HG02885 (cell line): ENCODE results near the gene ADORA1.

Experiments
- ATAC-seq: cut with Tn5 transposase; IDR thresholded peaks from one replicate; pipeline ENCODE4 v1.9.1; 2021; ENCODE audit warnings: mild to moderate bottlenecking; ENCODE audit not compliant: unreplicated experiment, poor library complexity

The ADORA1 gene

DNA sequence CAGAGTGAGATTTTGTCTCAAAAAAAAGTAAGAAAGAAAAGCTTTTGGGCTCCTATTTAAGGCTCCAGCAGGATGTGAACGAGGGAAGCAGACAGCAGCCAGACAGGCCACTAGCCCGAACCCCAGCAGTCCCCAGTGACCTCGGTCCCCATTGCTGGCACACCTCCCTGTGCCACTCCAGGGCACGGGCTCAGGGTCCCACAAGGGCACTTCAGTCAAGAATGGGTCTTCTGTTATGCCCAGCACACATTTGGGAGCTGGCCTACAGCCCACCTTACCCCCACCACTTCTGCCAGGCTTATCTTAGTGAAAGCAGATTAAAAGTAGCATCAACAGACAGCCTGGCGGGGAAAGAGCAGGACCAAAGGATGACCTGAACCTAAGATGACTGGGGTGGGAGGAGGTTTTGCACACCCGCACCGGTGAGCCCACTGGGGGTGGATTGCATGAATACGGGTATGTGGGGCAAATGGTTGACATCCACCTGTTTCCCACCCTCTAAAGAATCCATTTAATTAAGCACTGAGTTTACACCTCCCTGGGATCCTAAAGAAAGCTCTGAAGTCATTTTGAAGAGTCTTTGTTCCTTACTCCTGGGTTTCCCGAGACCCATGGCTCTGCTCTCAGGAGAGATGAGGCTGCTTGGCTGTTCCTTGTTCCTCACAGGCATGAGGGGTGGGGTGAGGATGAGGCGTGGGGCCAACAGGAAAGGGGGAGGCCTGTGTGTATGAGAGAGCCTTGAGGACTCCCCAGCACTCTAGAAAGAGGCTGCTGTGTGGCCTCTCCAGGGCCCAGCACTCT, 54.3 kb downstream of the ADORA1 start:
- no peak for ATAC-seq

DNA sequence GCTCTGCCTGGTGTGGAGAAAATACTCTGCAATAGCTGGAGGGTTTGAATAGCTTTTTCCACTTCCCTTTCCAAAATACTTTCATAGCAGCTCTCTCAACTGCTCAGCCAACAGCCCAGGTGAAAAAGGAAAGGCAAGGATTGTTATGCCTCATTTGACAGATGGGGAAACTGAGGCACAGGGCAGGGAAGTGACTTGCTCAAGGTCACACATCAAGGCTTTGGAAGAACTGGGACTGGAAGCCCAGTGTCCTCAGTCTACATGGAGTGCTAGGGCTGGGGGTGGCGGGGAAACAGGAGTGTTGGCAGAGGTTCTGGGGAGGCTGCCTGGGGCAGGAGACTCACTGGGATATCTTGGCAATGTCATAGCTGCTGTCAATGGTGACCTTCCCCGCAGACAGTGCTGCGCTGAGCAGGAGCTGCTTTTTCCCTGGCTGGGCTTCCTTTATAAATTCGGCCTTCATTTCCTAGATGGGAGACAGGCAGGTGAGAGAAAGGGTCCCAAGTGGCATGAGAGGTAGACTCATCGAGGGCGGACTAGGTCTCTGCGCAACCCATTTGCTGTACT, 54.9 kb downstream of the ADORA1 start:
- ATAC-seq = no peak

DNA sequence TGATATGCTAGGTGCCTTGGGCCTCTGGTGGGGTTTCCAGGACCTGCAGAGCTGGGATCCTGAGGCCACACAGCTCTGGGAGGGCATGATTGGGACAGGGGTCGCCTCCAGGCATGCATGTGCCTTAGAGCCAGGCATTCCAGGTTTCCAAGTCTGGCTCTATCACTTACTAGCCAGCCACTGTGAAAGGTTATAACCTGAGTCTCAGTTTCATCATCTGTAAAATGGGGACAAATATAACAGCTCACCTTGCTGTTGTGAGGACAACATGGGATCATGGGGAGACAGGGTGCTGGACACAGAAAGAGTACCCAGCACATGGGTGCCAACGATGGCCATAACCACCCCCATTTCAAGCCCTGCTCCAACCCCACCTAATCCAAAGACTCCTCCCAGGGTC, 56.3 kb downstream of the ADORA1 start:
- no peak for ATAC-seq

DNA sequence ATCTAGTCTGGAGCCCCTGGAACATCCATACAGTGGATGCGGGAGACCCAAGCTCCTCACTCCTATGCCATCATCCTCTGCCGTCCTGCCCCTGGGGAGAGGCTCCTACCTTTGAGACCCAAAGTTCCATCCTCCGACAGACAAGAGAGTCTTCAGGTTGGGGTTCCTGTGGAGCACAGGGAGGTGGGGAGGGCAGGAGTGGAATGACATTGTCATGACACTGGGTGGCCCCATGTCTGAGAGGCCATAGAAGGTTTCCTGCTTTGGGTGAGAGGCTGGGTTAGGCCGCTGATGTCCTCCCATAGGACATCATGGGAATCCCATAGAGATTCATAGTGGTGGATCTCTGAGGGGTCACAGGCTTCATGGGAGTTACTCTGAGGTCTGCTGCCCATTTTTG, 56.9 kb downstream of the ADORA1 start:
- no peak for ATAC-seq

DNA sequence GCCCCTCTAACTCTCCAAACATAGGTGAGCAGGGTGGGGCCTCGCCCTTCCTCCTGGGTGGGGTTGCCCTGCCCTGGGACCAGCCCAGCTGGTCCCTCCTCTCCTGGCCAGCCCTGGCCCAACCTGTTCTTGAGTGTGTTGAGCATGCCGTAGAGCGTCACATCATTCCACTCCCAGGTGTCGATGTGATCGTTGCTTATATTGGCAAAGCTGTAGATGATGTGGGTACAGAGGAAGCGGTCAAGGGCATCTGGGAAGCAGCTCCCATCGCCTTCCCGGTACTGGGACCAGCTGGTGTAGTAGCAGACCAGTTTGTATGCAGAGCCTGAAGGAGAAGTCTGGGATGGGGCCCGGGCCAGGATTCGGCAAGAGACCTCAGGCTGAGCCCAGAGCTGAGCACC, 57.5 kb downstream of the ADORA1 start:
- ATAC-seq = no peak

DNA sequence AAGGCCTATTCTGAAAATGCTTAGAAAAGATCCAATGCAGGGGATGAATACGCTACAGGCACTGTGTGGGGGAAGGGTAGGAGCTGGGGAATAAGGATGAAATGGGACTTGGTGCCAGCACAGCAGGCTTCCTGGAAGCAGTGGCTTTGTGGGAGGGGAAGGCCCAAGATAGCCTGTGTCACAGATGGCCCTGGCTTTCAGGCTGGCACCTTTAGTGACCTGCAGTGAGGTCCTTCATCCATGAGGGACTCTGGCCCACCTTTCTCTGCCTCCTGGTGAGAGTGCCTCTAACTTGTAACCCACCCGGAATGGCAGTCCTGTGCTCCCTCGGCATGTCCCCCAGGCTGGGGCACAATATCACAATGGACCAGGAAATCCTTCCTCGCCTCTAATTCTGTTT, 58.1 kb downstream of the ADORA1 start:
- no peak for ATAC-seq

DNA sequence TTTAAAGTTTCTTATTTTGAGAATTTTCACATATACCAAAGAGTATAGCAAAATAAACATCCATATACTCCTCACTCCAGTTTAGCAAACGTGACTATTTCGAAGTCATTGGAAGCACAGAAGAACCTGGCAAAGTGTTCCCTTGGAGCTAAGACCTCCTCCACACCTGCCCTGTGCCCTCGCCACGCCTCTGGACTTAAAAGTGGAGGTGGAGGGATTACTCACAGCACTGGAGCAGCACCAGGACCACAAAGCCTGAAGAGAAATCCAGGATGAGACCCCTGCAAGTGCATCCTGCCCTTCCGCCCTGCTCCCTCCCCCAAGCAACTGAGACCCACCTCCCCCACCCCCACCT, 58.5 kb downstream of the ADORA1 start:
- ATAC-seq = no peak

DNA sequence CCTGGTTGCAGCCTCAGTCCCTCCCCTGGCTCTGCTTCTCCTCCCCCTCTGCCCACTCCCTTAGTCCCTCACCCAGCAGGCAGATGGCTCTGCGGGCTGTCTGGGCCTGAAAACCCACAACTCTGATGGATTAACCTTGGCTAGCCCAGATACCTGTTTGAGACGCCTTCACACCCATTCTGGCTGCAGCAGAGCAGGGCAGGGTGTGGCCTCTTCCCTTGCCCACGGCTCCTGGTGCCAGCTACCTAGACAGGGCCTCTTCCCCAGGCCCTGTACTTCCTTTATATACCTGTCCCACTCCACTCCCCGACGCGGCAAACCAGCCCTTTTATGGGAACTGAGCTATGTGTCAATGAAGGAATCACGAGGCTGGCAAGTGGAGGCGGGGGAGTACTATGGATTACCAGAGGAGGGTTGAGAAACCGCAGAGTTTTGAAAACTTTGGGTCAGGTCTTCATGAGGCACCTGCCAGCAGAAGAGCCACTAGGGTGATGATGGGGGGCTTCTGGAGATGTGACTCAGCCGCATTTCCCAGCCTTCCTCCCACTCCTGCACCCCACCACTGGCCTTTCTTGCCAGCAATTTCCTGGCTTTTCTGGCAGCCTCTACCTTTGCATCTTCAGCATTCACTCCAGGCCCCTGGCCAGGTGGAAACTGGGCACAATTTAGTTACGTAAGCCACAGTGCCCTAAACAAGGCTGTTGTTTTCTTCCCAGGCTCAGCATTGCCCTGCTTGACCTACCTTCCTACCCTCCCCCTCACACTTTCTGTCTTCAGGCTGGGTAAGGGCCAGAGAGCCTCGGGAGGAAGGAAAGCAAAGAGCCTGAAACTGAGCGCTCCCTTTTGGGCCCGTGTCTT, 59.1 kb downstream of the ADORA1 start, which contains the start of gene CHI3L1:
Gene CHI3L1 (minus strand): TSS at position 259 of the 858 bp plus-strand sequence. CDS start 81 bp downstream, at position 178.
- ATAC-seq = no peak

DNA sequence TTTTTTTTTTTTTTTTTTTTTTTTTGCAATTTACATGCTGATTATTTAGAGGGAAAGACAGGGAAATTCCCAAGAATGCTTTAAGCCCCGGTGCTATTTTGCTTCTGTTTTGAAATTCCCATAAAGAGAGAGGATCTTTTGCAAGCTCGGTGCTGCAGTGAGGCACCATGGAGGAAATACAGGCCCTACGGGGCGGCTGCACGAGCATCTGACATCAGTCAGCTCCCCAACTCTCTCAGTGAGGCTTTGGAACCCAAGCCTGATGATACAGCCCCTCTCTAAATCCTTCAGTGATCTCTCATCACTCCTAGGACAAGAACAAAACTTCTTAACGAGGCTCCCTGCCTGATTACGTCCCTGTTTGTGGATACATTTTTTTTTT, 59.8 kb downstream of the ADORA1 start:
- no peak for ATAC-seq

DNA sequence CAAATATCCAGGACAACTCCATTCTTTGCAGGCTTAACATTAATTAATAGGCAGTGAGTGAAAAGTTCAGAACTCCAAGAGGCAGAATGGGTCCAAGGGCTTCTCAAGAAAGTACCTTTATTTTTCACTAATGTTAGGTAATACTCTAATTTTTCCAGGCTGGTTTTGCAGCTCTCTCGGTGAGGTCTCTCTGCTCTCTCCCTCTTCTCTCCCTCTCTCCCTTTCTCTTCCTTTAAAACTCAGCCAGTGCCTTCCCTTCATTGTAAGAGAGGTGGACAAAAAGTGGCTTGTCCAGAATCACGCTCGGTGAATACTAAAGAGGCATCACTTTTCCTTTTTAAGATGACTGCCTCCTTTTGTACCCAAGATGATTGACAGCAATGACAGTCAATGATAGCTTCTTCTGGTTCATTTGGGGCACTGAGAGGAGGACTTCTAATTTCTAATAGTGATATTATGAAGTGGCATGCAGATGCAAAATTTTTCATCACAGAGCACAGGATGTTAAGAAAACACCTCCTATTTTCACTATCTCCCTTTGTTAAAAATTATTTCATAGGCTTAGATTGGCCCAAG, 60.3 kb downstream of the ADORA1 start:
- no peak for ATAC-seq

DNA sequence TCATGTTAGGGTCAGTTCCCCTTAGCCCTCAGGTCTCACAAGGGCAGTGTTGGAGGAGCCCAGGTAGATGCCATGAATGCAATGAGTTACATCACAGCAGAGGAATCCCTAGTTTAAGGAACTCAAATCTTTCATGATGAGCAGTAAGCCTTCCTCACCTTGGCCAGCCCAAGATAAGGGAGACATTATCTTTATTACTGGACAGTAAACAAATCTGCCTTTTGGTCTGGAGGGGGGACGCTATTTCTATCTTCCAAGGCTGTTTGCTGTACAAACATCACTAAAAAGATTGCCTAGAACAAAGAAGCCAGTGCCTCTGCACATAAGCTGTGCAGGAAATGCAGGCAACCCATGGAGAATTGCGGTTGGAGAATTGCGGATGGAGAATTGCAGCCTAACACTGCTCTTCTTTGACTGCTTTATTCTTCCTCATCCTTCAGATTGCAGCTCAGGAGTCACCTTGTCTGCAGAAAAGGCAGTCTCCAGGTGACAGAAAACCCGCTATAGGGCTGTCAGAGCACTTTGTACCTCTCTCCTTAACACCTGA, 61.2 kb downstream of the ADORA1 start:
- ATAC-seq = no peak

DNA sequence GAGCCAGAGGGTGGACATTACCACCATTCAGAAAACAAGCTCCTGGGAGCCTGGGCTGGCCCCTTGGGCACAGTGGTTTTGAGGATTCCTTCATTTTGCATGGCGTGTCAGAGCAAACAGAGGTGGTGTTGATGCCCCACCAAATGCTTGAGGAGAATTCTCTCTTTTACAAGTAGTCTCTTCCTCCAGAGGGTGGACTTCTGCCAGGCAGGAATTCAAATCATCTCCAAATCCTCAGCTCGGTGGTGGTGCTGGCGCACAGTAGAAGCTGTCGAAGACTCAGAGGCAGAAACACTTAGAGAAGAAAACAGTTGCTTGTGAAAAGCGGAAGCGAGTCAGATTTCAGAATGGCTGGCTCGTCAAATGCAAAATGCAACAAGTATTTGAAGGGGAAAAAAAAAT, 62.4 kb downstream of the ADORA1 start:
- ATAC-seq = no peak

DNA sequence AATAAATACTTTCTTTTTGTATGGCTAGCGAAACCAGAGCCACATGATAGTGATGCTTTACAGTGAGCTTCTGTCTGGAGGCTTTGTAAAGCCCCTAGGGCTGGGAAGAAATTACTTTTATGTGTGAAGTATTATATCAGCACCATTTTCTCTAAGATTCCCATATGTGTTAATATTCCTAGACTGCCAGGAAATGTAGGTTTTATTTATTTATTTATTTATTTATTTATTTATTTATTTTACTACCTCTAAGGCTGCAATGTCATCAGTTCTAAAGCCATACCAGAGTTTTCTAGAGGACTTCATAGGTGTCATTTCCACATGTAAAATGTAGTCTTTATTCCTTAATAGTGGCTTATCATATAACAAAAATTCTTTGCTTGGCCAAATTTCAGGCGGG, 63.4 kb downstream of the ADORA1 start:
- no peak for ATAC-seq

DNA sequence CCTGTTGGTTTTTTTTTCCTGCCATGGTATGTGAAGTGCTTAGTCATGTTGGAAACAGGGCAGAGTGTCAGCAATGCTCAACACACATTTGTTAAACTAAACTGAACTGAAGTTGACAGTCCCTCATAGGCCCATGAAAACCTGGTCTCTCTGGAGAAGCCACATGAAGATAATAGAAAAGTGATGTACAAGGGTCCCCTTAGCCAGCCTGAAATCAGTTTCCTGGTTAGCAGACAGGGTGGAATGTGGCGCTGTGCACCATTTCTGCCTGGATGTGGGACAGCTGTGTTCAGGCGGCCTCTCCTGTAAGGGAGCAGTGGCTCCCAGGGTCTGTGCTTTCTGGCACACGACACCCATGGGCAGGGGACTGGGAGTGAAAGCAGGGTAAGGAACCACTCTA, 68.8 kb downstream of the ADORA1 start:
- ATAC-seq = no peak

DNA sequence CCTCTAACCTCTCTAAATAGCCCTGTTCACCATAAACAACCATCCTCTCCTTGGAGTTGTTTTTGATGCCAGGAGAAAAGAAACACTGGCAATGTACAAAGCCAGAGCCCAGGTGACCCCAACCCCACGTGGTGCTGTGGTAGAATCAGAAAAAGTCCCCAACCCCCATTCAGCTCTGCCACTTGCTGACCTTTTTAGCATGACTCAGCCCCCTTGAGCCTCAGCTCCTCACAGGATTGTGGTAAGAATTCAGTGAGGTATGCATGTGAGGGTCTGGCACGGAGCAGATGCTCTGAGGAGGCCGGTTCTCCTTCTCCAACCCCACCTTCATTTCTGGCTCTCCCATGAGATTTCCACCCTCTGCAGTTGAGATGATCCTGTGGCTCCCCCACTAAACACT, 70.1 kb downstream of the ADORA1 start:
- no peak for ATAC-seq

DNA sequence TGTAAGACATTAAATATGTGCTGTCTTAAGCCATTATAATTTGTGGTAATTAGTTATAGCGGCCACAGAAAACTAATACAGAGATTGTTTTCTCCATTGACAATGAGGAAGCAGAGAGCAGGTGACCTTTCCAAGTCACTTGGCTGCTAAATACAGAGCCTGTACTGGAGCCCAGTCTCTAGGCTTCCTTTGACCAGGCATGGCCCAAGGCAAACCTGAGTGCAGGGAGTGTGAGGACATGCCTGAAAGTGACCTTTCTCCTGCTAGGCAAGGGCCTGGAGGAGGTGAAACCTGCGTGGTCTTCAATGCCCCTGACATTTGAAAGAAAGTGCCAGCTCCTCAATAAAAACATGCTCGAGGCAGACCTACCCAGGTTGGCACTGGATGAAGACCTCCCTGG, 71.5 kb downstream of the ADORA1 start:
- ATAC-seq = no peak

DNA sequence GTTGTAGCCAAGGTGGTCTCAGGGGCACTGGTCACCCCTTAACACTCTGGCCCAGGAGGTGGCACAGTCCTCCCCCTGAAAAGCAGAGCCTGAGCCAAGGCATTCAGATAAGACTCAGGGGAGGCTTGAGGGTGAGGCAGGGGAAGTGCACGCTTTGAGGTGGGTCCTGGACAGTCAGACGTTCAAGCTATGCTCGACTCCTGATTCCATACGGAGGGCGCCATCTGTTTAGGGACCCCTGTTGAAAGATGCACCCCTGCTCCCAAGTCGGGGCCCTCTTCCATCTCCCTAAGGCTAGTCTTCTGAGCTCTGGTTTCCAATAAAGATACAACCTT, 71.9 kb downstream of the ADORA1 start:
- ATAC-seq = no peak

DNA sequence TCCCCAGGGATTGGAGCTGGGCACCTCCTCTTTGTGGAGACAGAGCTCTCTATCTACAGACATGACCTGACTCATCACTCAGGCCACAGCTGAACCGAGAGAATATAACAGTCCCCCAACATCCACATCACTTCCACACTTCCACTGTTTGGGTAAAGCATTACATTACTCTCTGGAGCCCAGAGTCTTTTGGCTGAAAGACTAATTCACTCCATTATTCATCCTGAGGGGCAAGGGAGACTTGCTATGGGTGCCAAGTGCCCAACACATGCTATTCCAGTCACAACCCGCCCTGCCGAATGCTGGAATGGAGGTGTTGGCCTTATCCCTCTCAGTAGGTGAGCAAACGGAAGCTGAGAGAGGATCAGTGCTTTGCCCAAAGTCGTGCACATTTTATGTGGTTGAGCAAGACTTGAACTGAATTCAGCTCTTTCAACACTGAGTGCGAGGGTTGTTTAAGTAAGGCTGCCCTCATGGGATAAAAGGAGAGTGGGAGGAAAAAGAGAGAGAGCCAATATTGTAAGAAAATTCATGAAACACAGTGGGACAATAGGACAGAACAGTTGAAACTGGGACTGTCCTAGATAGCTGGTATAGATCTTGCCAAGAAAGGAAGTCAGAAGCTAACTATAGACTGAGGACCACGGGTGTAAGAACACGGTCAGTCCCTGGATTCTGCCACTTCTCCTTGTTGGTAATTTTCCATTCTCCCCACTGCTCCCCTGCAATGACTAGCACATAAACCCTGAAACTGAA, 72.5 kb downstream of the ADORA1 start:
- no peak for ATAC-seq

DNA sequence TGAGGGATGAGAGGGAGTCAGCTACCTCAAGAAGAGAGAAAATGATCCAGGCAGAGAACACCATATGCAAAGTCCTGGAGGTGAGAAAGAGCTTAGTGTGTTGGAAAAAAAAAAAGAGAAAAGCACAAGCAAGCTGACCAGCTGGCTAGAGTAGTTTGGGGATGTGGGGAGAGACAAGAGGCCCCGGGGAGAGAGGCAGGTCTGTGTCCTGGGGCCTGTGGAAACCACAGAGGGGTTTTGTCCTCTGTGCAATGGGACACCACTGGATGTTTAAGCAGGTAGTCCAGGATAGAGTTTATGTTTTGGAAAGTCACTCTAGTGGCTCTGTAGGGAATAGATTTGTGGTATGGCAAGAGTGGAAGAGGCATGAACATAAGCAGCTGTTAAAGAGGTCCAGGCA, 73.4 kb downstream of the ADORA1 start:
- ATAC-seq = no peak

DNA sequence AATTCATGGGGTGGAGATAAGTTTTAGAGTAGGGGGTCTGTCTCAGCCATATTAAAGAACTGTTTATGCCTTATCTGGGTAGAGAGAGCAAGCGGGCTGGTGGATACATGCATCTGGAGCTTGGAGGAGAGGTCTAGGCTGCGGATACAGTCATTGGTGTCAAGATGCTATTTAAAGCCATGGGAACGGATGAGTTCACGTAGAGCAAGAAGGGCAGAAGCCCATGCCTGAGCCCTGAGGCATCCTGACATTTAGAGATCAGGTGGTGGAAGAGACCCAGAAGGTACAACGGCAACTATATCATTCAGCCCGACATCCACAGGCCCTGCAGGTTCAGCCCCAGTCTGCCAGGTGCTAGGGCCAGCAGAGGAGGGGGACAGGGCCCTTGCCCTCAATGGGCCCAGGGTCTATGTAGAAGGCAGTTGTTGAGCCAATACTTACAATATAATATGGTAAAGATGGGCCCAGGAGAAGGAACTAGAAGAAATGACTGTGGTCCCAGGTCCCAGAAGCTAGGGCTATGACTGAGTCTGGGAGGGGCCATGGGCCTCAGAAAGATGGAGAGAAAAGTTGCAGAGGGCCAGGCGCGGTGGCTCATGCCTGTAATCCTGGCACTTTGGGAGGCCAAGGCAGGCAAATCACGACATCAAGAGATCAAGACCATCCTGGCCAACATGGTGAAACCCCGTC, 74.1 kb downstream of the ADORA1 start:
- no peak for ATAC-seq
